ENCODE data around the gene RSPH3.
A peak's percentile ranks its signal among the peaks of the same experiment; 100 is the strongest.
"Not testable (repeated sequence)": the region's sequence is repeated elsewhere in the genome, so short reads cannot be mapped to it uniquely, and the experiment has no call there.

The RSPH3 gene

DNA sequence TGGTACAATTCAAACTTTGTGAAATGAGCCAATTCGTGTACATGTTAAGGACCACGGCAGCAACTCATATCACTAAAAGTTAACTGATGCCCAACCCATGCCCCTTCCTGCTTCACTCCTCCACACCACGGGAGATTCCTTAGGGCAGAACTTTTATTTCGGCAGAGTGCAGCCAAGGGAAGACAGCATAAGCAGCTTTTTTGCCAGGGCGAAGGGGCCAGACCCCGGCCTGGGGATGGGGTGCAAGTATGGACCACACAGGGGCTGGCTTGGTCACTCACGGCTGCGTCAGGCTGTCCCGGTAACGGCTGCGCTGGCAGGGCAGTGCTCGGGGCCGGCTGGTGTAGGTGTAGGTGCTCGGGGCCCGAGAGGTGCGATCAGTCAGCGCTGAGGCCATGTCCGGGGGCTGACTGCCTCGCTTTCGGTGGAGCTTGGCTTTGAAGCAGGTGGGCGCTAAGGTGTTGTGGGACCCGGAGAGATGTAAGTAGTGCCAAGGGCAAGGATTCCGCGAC, 792 bp downstream of the RSPH3 start:
- H2BK120ac ChIP-seq (ENCODE audit: low read depth, low read length), result no peak overlapping the region
- H3K4me2 ChIP-seq (ENCODE audit: low read length), result peak overlapping the region; percentile 94
- H3K9ac ChIP-seq (ENCODE audit: low read length), result peak overlapping the region; percentile 55
- no peak overlapping the region for H2AK5ac ChIP-seq (ENCODE audit: low read length)
- no peaks in the 10 kb centered on the region for H3K79me1 ChIP-seq (ENCODE audit: low read length)
- no peak overlapping the region for H4K5ac ChIP-seq (ENCODE audit: low read length)
- WGBS (ENCODE audit: extremely low coverage, insufficient coverage, low lambda C conversion rate), result no CpG with 5 or more reads among the region's 24 CpGs
- DNase-seq, result no peak
- no peaks in the 10 kb centered on the region for H3K79me2 ChIP-seq (ENCODE audit: control insufficient read depth, insufficient read depth, low read length)
- no peak overlapping the region for H2BK15ac ChIP-seq (replicated peaks; ENCODE audit: low read depth)
- peaks cover 2% of the 10 kb centered on the region for H3K4me1 ChIP-seq (ENCODE audit: control insufficient read depth, low read depth, low read length)
- no peak overlapping the region for H4K8ac ChIP-seq (ENCODE audit: low read depth, low read length)
- no peak overlapping the region for H2BK5ac ChIP-seq (ENCODE audit: low read length)
- no peak overlapping the region for H3K4ac ChIP-seq (ENCODE audit: low read depth, low read length)
- H3K4me3 ChIP-seq (ENCODE audit: low read length), result peak overlapping the region; percentile 82
- H3K27me3 ChIP-seq (ENCODE audit: insufficient read depth, low read length, poor library complexity), result no peaks in the 10 kb centered on the region
- H3K18ac ChIP-seq (ENCODE audit: low read length), result no peak overlapping the region
- H3K23ac ChIP-seq (ENCODE audit: low read length), result peak overlapping the region; percentile 11
- H3K27ac ChIP-seq (ENCODE audit: low read depth, low read length), result no peak overlapping the region
- peak overlapping the region; percentile 93 for H3K56ac ChIP-seq (ENCODE audit: low read length)
- no peaks in the 10 kb centered on the region for H3K36me3 ChIP-seq (ENCODE audit: control insufficient read depth, insufficient read depth, low read length)

GRCh38 chr6:158996856-158997255, 3.1 kb downstream of the RSPH3 start:
- H2BK120ac ChIP-seq (ENCODE audit: low read depth, low read length), result no peak overlapping the region
- no peak overlapping the region for H2BK15ac ChIP-seq (replicated peaks; ENCODE audit: low read depth)
- WGBS (ENCODE audit: extremely low coverage, insufficient coverage, low lambda C conversion rate), result no CpG with 5 or more reads among the region's 2 CpGs
- H4K8ac ChIP-seq (ENCODE audit: low read depth, low read length), result no peak overlapping the region
- no peak overlapping the region for H3K56ac ChIP-seq (ENCODE audit: low read length)
- no peak overlapping the region for H3K4me2 ChIP-seq (ENCODE audit: low read length)
- H3K27ac ChIP-seq (ENCODE audit: low read depth, low read length), result no peak overlapping the region
- H3K4me1 ChIP-seq (ENCODE audit: control insufficient read depth, low read depth, low read length), result no peaks in the 10 kb centered on the region
- no peaks in the 10 kb centered on the region for H3K36me3 ChIP-seq (ENCODE audit: control insufficient read depth, insufficient read depth, low read length)
- H3K79me2 ChIP-seq (ENCODE audit: control insufficient read depth, insufficient read depth, low read length), result no peaks in the 10 kb centered on the region
- no peaks in the 10 kb centered on the region for H3K27me3 ChIP-seq (ENCODE audit: insufficient read depth, low read length, poor library complexity)
- no peak for DNase-seq
- no peak overlapping the region for H3K23ac ChIP-seq (ENCODE audit: low read length)
- H2AK5ac ChIP-seq (ENCODE audit: low read length), result no peak overlapping the region
- H4K5ac ChIP-seq (ENCODE audit: low read length), result no peak overlapping the region
- no peaks in the 10 kb centered on the region for H3K79me1 ChIP-seq (ENCODE audit: low read length)
- no peak overlapping the region for H3K4ac ChIP-seq (ENCODE audit: low read depth, low read length)
- H3K9ac ChIP-seq (ENCODE audit: low read length), result no peak overlapping the region
- H3K4me3 ChIP-seq (ENCODE audit: low read length), result no peak overlapping the region
- H3K18ac ChIP-seq (ENCODE audit: low read length), result no peak overlapping the region
- H2BK5ac ChIP-seq (ENCODE audit: low read length), result no peak overlapping the region

GRCh38 chr6:158993639-158994038, 6.4 kb downstream of the RSPH3 start:
- Histone ChIP-seq H3K36me3 (ENCODE audit: control insufficient read depth, insufficient read depth, low read length) (no peaks in the 10 kb centered on the region), H3K79me1 (ENCODE audit: low read length) (no peaks in the 10 kb centered on the region), H3K23ac (ENCODE audit: low read length) (no peak overlapping the region), H3K4me1 (ENCODE audit: control insufficient read depth, low read depth, low read length) (no peaks in the 10 kb centered on the region), H3K4me2 (ENCODE audit: low read length) (no peak overlapping the region), H2BK120ac (ENCODE audit: low read depth, low read length) (no peak overlapping the region), H3K18ac (ENCODE audit: low read length) (no peak overlapping the region), H3K27me3 (ENCODE audit: insufficient read depth, low read length, poor library complexity) (no peaks in the 10 kb centered on the region), H4K5ac (ENCODE audit: low read length) (no peak overlapping the region), H2BK5ac (ENCODE audit: low read length) (no peak overlapping the region), H3K9ac (ENCODE audit: low read length) (no peak overlapping the region), H2AK5ac (ENCODE audit: low read length) (no peak overlapping the region), H4K8ac (ENCODE audit: low read depth, low read length) (no peak overlapping the region), H3K56ac (ENCODE audit: low read length) (no peak overlapping the region), H2BK15ac (replicated peaks; ENCODE audit: low read depth) (no peak overlapping the region), H3K4me3 (ENCODE audit: low read length) (no peak overlapping the region), H3K79me2 (ENCODE audit: control insufficient read depth, insufficient read depth, low read length) (no peaks in the 10 kb centered on the region), H3K27ac (ENCODE audit: low read depth, low read length) (no peak overlapping the region), H3K4ac (ENCODE audit: low read depth, low read length) (no peak overlapping the region)
- WGBS (ENCODE audit: extremely low coverage, insufficient coverage, low lambda C conversion rate), result no CpG with 5 or more reads among the region's 3 CpGs
- no peak for DNase-seq

GRCh38 chr6:158991017-158991723, 8.8 kb downstream of the RSPH3 start:
- Histone ChIP-seq H4K8ac (ENCODE audit: low read depth, low read length) (no peak overlapping the region), H2BK5ac (ENCODE audit: low read length) (no peak overlapping the region), H2AK5ac (ENCODE audit: low read length) (no peak overlapping the region), H3K79me1 (ENCODE audit: low read length) (no peaks in the 10 kb centered on the region), H3K4me1 (ENCODE audit: control insufficient read depth, low read depth, low read length) (no peaks in the 10 kb centered on the region), H3K23ac (ENCODE audit: low read length) (no peak overlapping the region), H3K18ac (ENCODE audit: low read length) (no peak overlapping the region), H3K36me3 (ENCODE audit: control insufficient read depth, insufficient read depth, low read length) (no peaks in the 10 kb centered on the region), H3K56ac (ENCODE audit: low read length) (no peak overlapping the region), H3K4me3 (ENCODE audit: low read length) (no peak overlapping the region), H3K27me3 (ENCODE audit: insufficient read depth, low read length, poor library complexity) (no peaks in the 10 kb centered on the region), H3K9ac (ENCODE audit: low read length) (no peak overlapping the region), H4K5ac (ENCODE audit: low read length) (no peak overlapping the region), H2BK15ac (replicated peaks; ENCODE audit: low read depth) (no peak overlapping the region), H3K4me2 (ENCODE audit: low read length) (no peak overlapping the region), H3K4ac (ENCODE audit: low read depth, low read length) (no peak overlapping the region), H2BK120ac (ENCODE audit: low read depth, low read length) (no peak overlapping the region), H3K27ac (ENCODE audit: low read depth, low read length) (no peak overlapping the region), H3K79me2 (ENCODE audit: control insufficient read depth, insufficient read depth, low read length) (no peaks in the 10 kb centered on the region)
- peak; percentile 51 for DNase-seq
- no CpG with 5 or more reads among the region's 2 CpGs for WGBS (ENCODE audit: extremely low coverage, insufficient coverage, low lambda C conversion rate)

DNA sequence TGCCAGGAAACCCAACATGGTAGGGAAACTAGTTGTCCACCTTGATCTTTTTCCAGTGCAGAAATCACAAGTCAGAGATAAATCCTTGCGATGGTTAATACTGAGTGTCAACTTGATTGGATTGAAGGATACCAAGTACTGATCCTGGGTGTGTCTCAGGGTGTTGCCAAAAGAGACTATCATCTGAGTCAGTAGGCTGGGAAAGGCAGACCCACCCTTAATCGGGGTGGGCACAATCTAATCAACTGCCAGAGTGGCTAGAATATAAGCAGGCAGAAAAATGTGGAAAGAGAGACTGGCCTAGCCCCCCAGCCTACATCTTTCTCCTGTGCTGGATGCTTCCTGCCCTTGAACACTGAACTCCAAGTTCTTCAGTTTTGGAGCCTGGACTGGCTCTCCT, 10.3 kb downstream of the RSPH3 start:
- H3K9ac ChIP-seq (ENCODE audit: low read length); H3K79me2 ChIP-seq (ENCODE audit: control insufficient read depth, insufficient read depth, low read length); H3K56ac ChIP-seq (ENCODE audit: low read length); H2BK120ac ChIP-seq (ENCODE audit: low read depth, low read length); H3K4me2 ChIP-seq (ENCODE audit: low read length); H3K79me1 ChIP-seq (ENCODE audit: low read length); H3K23ac ChIP-seq (ENCODE audit: low read length); H3K4me1 ChIP-seq (ENCODE audit: control insufficient read depth, low read depth, low read length); H2AK5ac ChIP-seq (ENCODE audit: low read length); H3K4ac ChIP-seq (ENCODE audit: low read depth, low read length); H3K4me3 ChIP-seq (ENCODE audit: low read length); DNase-seq; H3K18ac ChIP-seq (ENCODE audit: low read length); H3K36me3 ChIP-seq (ENCODE audit: control insufficient read depth, insufficient read depth, low read length); H2BK15ac ChIP-seq (replicated peaks; ENCODE audit: low read depth); H3K27ac ChIP-seq (ENCODE audit: low read depth, low read length); H3K27me3 ChIP-seq (ENCODE audit: insufficient read depth, low read length, poor library complexity); H4K5ac ChIP-seq (ENCODE audit: low read length); H4K8ac ChIP-seq (ENCODE audit: low read depth, low read length); H2BK5ac ChIP-seq (ENCODE audit: low read length): not testable (repeated sequence)
- WGBS (ENCODE audit: extremely low coverage, insufficient coverage, low lambda C conversion rate), result no CpG with 5 or more reads among the region's 2 CpGs

GRCh38 chr6:158988477-158988876, 11.5 kb downstream of the RSPH3 start:
- Histone ChIP-seq H3K4me2 (ENCODE audit: low read length) (no peak overlapping the region), H3K27me3 (ENCODE audit: insufficient read depth, low read length, poor library complexity) (no peaks in the 10 kb centered on the region), H3K79me2 (ENCODE audit: control insufficient read depth, insufficient read depth, low read length) (no peaks in the 10 kb centered on the region), H3K9ac (ENCODE audit: low read length) (no peak overlapping the region), H2BK15ac (replicated peaks; ENCODE audit: low read depth) (no peak overlapping the region), H3K4ac (ENCODE audit: low read depth, low read length) (no peak overlapping the region), H4K8ac (ENCODE audit: low read depth, low read length) (no peak overlapping the region), H3K4me1 (ENCODE audit: control insufficient read depth, low read depth, low read length) (no peaks in the 10 kb centered on the region), H4K5ac (ENCODE audit: low read length) (no peak overlapping the region), H3K27ac (ENCODE audit: low read depth, low read length) (no peak overlapping the region), H2AK5ac (ENCODE audit: low read length) (no peak overlapping the region), H3K4me3 (ENCODE audit: low read length) (no peak overlapping the region), H3K36me3 (ENCODE audit: control insufficient read depth, insufficient read depth, low read length) (no peaks in the 10 kb centered on the region), H2BK120ac (ENCODE audit: low read depth, low read length) (no peak overlapping the region), H3K56ac (ENCODE audit: low read length) (no peak overlapping the region), H3K79me1 (ENCODE audit: low read length) (no peaks in the 10 kb centered on the region), H3K18ac (ENCODE audit: low read length) (no peak overlapping the region), H2BK5ac (ENCODE audit: low read length) (no peak overlapping the region), H3K23ac (ENCODE audit: low read length) (no peak overlapping the region)
- WGBS (ENCODE audit: extremely low coverage, insufficient coverage, low lambda C conversion rate), result no CpG with 5 or more reads among the region's 1 CpG
- DNase-seq, result no peak

Measured in mesendoderm (in vitro differentiated cells).